Measurements from ENCODE around the gene COPZ2.

Gene COPZ2

GRCh38 chr17:47983492-47984223, 53.9 kb downstream of the COPZ2 start:
- no peak for DNase-seq (ENCODE audit: low spot score)

GRCh38 chr17:47982645-47983390, 54.8 kb downstream of the COPZ2 start:
- DNase-seq (ENCODE audit: low spot score) = no peak

GRCh38 chr17:47982091-47982617, 55.4 kb downstream of the COPZ2 start:
- DNase-seq (ENCODE audit: low spot score) = no peak

- DNase-seq (ENCODE audit: low spot score) = no peak
These were observed 56.1 kb downstream of the COPZ2 start for GRCh38 chr17:47981462-47981861.

- no peak for DNase-seq (ENCODE audit: low spot score)
These were observed 57.1 kb downstream of the COPZ2 start for GRCh38 chr17:47980541-47980940.

- peak; percentile 47 for DNase-seq (ENCODE audit: low spot score)
These were observed 59.3 kb downstream of the COPZ2 start for GRCh38 chr17:47978324-47978723.

Data from CD4-positive, alpha-beta T cell treated with Interleukin-2 at 100 ng/mL for 4 hours (primary cell).